Trophoblast cell (in vitro differentiated cells and primary cell): Measurements from ENCODE around the gene SKIDA1.

Source experiments
- DNase-seq, 2 donors: peaks; one replicate each; pipeline ENCODE4 v3.0.0-alpha.2; 2016
- H2AFZ ChIP-seq: 2 replicates; pipeline ENCODE4 v1.6.1; 2013; ENCODE audit warnings: low read length, moderate library complexity, mild to moderate bottlenecking; ENCODE audit not compliant: insufficient read depth, poor library complexity
- H2AK5ac ChIP-seq: 2 replicates; pipeline ENCODE4 v1.6.1; 2013; ENCODE audit warnings: mild to moderate bottlenecking, low read length
- H2BK120ac ChIP-seq: 2 replicates; pipeline ENCODE4 v1.6.1; 2013; ENCODE audit warnings: low read length, mild to moderate bottlenecking, moderate library complexity; ENCODE audit not compliant: insufficient read depth, poor library complexity
- H2BK12ac ChIP-seq: 2 replicates; pipeline ENCODE4 v1.6.1; 2013; ENCODE audit warnings: mild to moderate bottlenecking, low read length, moderate library complexity
- H2BK5ac ChIP-seq: 2 replicates; pipeline ENCODE4 v1.6.1; 2013; ENCODE audit warnings: low read length, low read depth, moderate library complexity, mild to moderate bottlenecking; ENCODE audit not compliant: poor library complexity
- H3K14ac ChIP-seq: 2 replicates; pipeline ENCODE4 v1.6.1; 2013; ENCODE audit warnings: mild to moderate bottlenecking, low read length
- H3K18ac ChIP-seq: 2 replicates; pipeline ENCODE4 v1.6.1; 2013; ENCODE audit warnings: mild to moderate bottlenecking, low read length
- H3K23ac ChIP-seq: 2 replicates; pipeline ENCODE4 v1.6.1; 2013; ENCODE audit warnings: low read length
- H3K27ac ChIP-seq: 2 replicates; pipeline ENCODE4 v1.5.1; 2013; ENCODE audit warnings: low read depth, mild to moderate bottlenecking, inconsistent platforms, low read length, moderate library complexity
- H3K27me3 ChIP-seq: 2 replicates; pipeline ENCODE4 v1.6.1; 2013; ENCODE audit warnings: inconsistent platforms, mild to moderate bottlenecking, low read length, moderate library complexity; ENCODE audit not compliant: insufficient read depth
- H3K36me3 ChIP-seq, 2 experiments: 1 replicate in 1 of 2; 2 replicates in 1 of 2; pipeline ENCODE4 v1.6.1; 2013; ENCODE audit warnings: low read length in 2 of 2, mild to moderate bottlenecking in 2 of 2, moderate library complexity in 1 of 2; ENCODE audit not compliant: insufficient read depth in 2 of 2, control insufficient read depth in 1 of 2
- H3K4ac ChIP-seq: 2 replicates; pipeline ENCODE4 v1.6.1; 2013; ENCODE audit warnings: low read depth, mild to moderate bottlenecking, low read length, moderate library complexity
- H3K4me1 ChIP-seq, 2 experiments: 1 replicate in 1 of 2; 2 replicates in 1 of 2; pipeline ENCODE4 v1.6.1; 2013; ENCODE audit warnings: low read length in 2 of 2, mild to moderate bottlenecking in 2 of 2, moderate library complexity in 1 of 2; ENCODE audit not compliant: insufficient read depth in 2 of 2, control insufficient read depth in 1 of 2
- H3K4me2 ChIP-seq: 2 replicates; pipeline ENCODE4 v1.6.1; 2013; ENCODE audit warnings: inconsistent platforms, mild to moderate bottlenecking, low read length, moderate library complexity
- H3K4me3 ChIP-seq: 2 replicates; pipeline ENCODE4 v1.5.1; 2013; ENCODE audit warnings: mild to moderate bottlenecking, low read depth, low read length, inconsistent platforms
- H3K79me1 ChIP-seq: one replicate; pipeline ENCODE4 v1.6.1; 2013; ENCODE audit warnings: low read length
- H3K79me2 ChIP-seq: 2 replicates; pipeline ENCODE4 v1.6.1; 2013; ENCODE audit warnings: low read length, mild to moderate bottlenecking; ENCODE audit not compliant: control insufficient read depth, insufficient read depth, poor library complexity
- H3K9ac ChIP-seq: 2 replicates; pipeline ENCODE4 v1.6.1; 2013; ENCODE audit warnings: mild to moderate bottlenecking, low read length
- H3K9me3 ChIP-seq: 2 replicates; pipeline ENCODE4 v1.6.1; 2013; ENCODE audit warnings: low read depth, mild to moderate bottlenecking, control low read depth, inconsistent platforms, low read length; ENCODE audit not compliant: insufficient read depth
- H4K12ac ChIP-seq: 2 replicates; pipeline ENCODE4 v1.6.1; 2013; ENCODE audit warnings: low read depth, mild to moderate bottlenecking, low read length, moderate library complexity
- H4K8ac ChIP-seq: 2 replicates; pipeline ENCODE4 v1.6.1; 2013; ENCODE audit warnings: low read depth, mild to moderate bottlenecking, low read length, moderate library complexity
- H4K91ac ChIP-seq: one replicate; pipeline ENCODE4 v1.6.1; 2013; ENCODE audit warnings: low read depth, mild to moderate bottlenecking, low read length, moderate library complexity
- WGBS: extraction: QIAGEN DNeasy Blood & Tissue Kit; methylation state at CpG from one replicate; pipeline ENCODE4 v1.1.7; 2013; ENCODE audit warnings: missing lambda C conversion rate; ENCODE audit not compliant: insufficient read length, insufficient coverage; ENCODE audit errors: extremely low coverage; 5-methylcytosine and 5-hydroxymethylcytosine counted together

SKIDA1 gene

GRCh38 chr10:21492421-21492820, 33.1 kb downstream of the SKIDA1 start:
- Histone ChIP-seq H4K91ac (no peak overlapping the region), H3K18ac (no peak overlapping the region), H3K27me3 (no peaks in the 10 kb centered on the region), H3K14ac (no peak overlapping the region), H3K4ac (no peak overlapping the region), H3K27ac (no peak overlapping the region), H4K8ac (no peak overlapping the region), H3K9me3 (no peaks in the 10 kb centered on the region), H3K23ac (no peak overlapping the region), H2BK12ac (no peak overlapping the region), H3K79me1 (peaks cover 36% of the 10 kb centered on the region), H2AFZ (no peak overlapping the region), H3K36me3 (peaks cover 0 to under 1% of the 10 kb centered on the region in 2 experiments), H3K4me3 (no peak overlapping the region), H2AK5ac (no peak overlapping the region), H4K12ac (no peak overlapping the region), H2BK120ac (no peak overlapping the region), H3K9ac (no peak overlapping the region), H3K79me2 (peaks cover 25% of the 10 kb centered on the region), H2BK5ac (no peak overlapping the region), H3K4me1 (peaks cover 6 to 9% of the 10 kb centered on the region in 2 experiments), H3K4me2 (no peak overlapping the region)
- no peak for DNase-seq
- no CpG with 5 or more reads among the region's 3 CpGs for WGBS

GRCh38 chr10:21490711-21491105, 34.8 kb downstream of the SKIDA1 start:
- Histone ChIP-seq H4K8ac (no peak overlapping the region), H3K27ac (no peak overlapping the region), H4K91ac (no peak overlapping the region), H2BK120ac (no peak overlapping the region), H3K79me2 (peaks cover 14% of the 10 kb centered on the region), H3K4me2 (no peak overlapping the region), H3K4me1 (peaks cover 6 to 9% of the 10 kb centered on the region in 2 experiments), H2AFZ (no peak overlapping the region), H3K9ac (no peak overlapping the region), H3K27me3 (no peaks in the 10 kb centered on the region), H3K36me3 (peaks cover 0 to 4% of the 10 kb centered on the region in 2 experiments), H3K14ac (no peak overlapping the region), H3K23ac (no peak overlapping the region), H2BK5ac (no peak overlapping the region), H3K79me1 (peaks cover 21% of the 10 kb centered on the region), H3K9me3 (no peaks in the 10 kb centered on the region), H2AK5ac (no peak overlapping the region), H2BK12ac (no peak overlapping the region), H4K12ac (no peak overlapping the region), H3K4me3 (no peak overlapping the region), H3K18ac (no peak overlapping the region), H3K4ac (no peak overlapping the region)
- no peak for DNase-seq
- no CpG with 5 or more reads among the region's 2 CpGs for WGBS

GRCh38 chr10:21490028-21490710, 35.3 kb downstream of the SKIDA1 start:
- Histone ChIP-seq H2AK5ac (no peak overlapping the region), H4K12ac (no peak overlapping the region), H3K4me1 (peaks cover 6 to 9% of the 10 kb centered on the region in 2 experiments), H3K27ac (no peak overlapping the region), H3K9ac (no peak overlapping the region), H3K79me2 (peaks cover 11% of the 10 kb centered on the region), H3K18ac (no peak overlapping the region), H4K8ac (no peak overlapping the region), H4K91ac (no peak overlapping the region), H3K36me3 (peaks cover 0 to 4% of the 10 kb centered on the region in 2 experiments), H3K27me3 (no peaks in the 10 kb centered on the region), H3K79me1 (peaks cover 16% of the 10 kb centered on the region), H2AFZ (no peak overlapping the region), H2BK12ac (no peak overlapping the region), H3K9me3 (no peaks in the 10 kb centered on the region), H3K4me2 (no peak overlapping the region), H2BK120ac (no peak overlapping the region), H2BK5ac (no peak overlapping the region), H3K23ac (no peak overlapping the region), H3K4ac (no peak overlapping the region), H3K4me3 (no peak overlapping the region), H3K14ac (no peak overlapping the region)
- WGBS, result no CpG with 5 or more reads among the region's 4 CpGs
- DNase-seq, result no peak

- Histone ChIP-seq H2AFZ (no peak overlapping the region), H4K12ac (no peak overlapping the region), H2AK5ac (no peak overlapping the region), H3K27me3 (no peaks in the 10 kb centered on the region), H3K36me3 (peaks cover 0 to 6% of the 10 kb centered on the region in 2 experiments), H3K79me1 (peaks cover 5% of the 10 kb centered on the region), H3K79me2 (peaks cover 3% of the 10 kb centered on the region), H2BK120ac (no peak overlapping the region), H3K14ac (no peak overlapping the region), H3K23ac (no peak overlapping the region), H3K9ac (no peak overlapping the region), H3K18ac (no peak overlapping the region), H3K4ac (no peak overlapping the region), H3K27ac (no peak overlapping the region), H4K8ac (peak overlapping the region; percentile 2), H3K9me3 (no peaks in the 10 kb centered on the region), H3K4me3 (no peak overlapping the region), H4K91ac (no peak overlapping the region), H3K4me2 (no peak overlapping the region), H2BK5ac (no peak overlapping the region), H2BK12ac (no peak overlapping the region), H3K4me1 (peaks cover 3 to 6% of the 10 kb centered on the region in 2 experiments)
- no CpG with 5 or more reads among the region's 5 CpGs for WGBS
- DNase-seq, result no peak
Measured at GRCh38 chr10:21488957-21489446, 36.5 kb downstream of the SKIDA1 start.
